ENCODE results near the gene FAM72B. TPM values are rescaled to one million over a fixed set of nuclear protein-coding genes. Genes with fewer than 3 reads are reported as not detected.
"Not testable (repeated sequence)": the region's sequence is repeated elsewhere in the genome, so short reads cannot be mapped to it uniquely, and the experiment has no call there.

Gene FAM72B
- total RNA-seq (2014; rRNA removed; shearing (Covaris generic)), result 14.2 and 15.2 TPM in 2 replicates

DNA sequence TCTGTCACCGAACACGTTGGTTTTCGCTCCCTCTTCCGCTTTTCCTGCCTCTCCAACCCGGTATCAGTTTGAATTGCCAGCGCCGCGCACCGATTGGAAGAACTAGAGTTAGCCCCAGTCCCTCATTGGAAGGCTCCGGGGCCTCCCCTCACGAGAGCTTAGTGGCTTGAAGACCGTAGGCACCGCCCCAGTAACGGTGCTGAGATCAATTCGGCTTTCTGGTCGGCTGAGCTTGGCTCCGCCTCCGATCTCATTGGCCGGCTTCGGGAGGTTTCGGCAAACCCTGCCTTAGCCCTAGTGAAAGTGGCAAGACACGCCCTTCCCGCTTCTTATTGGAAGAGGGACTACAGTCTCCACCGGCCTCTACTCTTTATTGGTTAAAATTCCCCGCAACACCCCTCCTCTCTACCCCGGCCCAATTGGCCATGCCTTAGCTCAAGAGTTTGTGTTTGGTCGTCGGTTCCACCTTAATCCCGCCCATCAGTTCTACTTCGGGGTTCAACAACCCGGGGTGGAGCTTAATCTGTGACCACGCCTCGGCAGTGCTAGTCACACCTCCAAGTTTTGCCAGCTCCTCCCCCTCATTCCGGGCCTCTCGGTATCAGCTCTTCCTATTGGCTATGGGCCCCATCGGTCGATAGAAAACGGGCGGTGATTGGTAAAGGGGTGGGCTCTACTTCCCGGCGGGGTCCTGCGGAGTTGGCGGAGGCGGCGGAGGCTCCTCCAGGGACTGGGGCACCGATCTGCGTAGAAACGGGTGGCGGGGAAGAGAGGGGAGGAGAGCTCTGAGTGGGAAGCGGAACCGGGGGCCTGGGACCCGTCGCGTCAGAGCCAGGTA, at the start of gene FAM72B, which contains the start of gene SRGAP2C:
TSS of gene FAM72B (minus strand) at position 51 of the 838 bp plus-strand sequence. CDS start 851 bp downstream, outside the sequence.
TSS of gene SRGAP2C (plus strand) at position 686 of the 838 bp plus-strand sequence. CDS start 2,472 bp downstream, outside the sequence.
- not testable (repeated sequence) for H3K27me3 ChIP-seq; H3K9me3 ChIP-seq (replicated peaks); H3K4me1 ChIP-seq; H3K36me3 ChIP-seq
- DNase-seq, result peak; percentile 98 to 99
- H3K27ac ChIP-seq, result peak within 1 kb of the TSS; percentile 71
- peak within 1 kb of the TSS; percentile 72 for H3K4me3 ChIP-seq

DNA sequence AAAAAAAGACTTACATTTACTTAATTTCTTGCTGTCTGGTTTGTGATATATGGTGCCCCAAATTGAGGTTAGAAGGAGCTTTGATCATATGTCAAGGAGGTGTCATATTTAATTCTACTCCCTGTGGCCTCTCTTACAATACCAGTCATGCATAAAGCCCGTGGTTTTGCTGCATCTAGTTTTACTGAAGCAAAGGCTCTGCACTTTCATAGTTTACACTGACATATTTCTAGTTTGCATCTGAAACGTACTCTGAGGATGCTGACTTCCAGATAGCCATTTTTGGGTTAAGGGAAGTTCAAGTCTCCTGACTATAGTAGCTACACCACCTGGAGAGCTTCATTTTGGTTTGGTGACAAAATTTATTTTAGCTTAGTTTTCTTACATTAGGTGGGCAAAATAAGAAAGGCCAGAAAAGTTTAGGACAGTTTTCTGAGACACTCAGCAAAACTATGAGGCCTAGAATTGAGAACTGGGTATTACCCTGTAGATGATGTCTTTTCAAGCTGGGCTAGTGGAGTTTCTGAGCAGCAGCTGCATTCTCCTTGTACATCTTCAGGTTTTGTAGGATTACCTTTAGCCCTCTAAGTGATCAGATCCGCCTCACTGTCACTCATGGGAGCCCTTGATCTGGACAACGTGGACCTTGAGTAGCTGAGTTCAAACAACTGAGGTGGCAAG, 48.4 kb upstream of the FAM72B start:
- not testable (repeated sequence) for H3K4me3 ChIP-seq; H3K9me3 ChIP-seq (replicated peaks); H3K27ac ChIP-seq; H3K27me3 ChIP-seq; DNase-seq; H3K4me1 ChIP-seq; H3K36me3 ChIP-seq

DNA sequence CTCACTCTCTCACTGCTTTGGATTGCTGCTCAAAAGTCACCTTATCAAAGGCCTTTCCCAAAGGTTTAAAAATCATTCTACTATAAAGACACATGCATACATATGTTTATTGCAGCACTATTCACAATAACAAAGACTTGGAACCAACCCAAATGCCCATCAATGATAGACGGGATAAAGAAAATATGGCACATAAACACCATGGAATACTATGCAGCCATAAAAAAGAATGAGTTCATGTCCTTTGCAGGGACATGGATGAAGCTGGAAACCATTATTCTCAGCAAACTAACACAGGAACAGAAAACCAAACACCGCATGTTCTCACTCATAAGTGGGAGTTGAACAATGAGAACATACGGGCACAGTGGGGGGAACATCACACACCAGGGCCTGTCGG, 46.5 kb upstream of the FAM72B start:
- not testable (repeated sequence) for DNase-seq; H3K4me3 ChIP-seq; H3K9me3 ChIP-seq (replicated peaks); H3K27me3 ChIP-seq; H3K36me3 ChIP-seq; H3K27ac ChIP-seq; H3K4me1 ChIP-seq

DNA sequence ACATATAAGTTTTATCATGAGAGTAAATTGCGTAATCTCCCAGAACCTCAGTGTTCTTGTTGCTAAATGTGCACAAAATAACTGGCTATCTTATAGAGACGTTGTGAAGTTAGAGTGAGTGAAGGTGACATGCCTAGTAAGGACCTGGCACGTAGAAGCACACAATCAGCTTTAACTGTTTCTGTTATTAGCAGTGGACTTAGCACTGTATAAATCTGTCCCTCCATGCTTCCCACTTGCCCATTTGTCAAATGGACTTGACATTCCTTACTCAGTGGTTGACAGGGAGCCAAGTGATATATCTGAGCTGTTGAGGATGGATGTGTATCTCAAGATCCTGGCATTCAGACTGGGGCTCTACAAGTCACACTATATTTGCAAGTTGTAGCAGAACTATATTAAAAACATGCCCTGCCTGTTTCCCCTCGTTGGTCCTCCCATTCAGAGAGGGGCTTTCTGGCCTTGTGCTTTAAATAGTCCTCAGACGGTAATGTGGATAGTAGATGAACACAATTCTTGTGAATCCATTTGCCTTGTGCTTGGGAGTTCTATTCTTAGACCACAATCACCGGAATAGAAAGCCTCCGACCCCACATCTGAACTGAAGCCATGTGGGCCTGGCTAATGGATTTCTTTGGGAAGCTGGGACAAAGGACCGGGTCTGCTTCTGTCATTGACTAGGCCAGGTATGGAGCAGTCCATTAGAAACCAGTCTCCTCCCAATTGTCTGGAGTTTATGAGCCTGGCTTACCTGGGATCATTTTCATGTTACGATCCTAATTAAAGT, 43.6 kb upstream of the FAM72B start:
- H3K9me3 ChIP-seq (replicated peaks); H3K4me1 ChIP-seq; H3K27ac ChIP-seq; H3K27me3 ChIP-seq; H3K36me3 ChIP-seq; DNase-seq; H3K4me3 ChIP-seq: not testable (repeated sequence)

DNA sequence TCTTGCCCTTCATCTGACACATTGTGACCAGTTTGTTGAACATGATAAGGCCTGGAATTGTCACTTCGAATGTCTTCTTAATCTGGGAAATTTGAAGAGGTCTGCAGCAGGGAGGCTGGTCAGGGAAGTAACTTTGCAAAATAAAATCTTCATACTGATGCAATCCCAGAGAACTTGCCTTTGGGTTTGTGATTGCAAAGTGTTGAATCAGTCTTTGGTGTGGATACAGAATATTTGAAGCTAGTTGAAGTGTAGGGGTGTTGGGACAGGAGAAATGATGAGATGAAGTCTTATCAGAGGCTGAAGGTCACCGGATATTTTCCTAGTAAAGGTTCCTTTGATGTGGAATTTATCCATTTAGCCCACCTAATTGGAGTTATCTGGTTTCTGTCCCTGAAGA, 42.8 kb upstream of the FAM72B start:
- H3K27ac ChIP-seq; DNase-seq; H3K4me1 ChIP-seq; H3K9me3 ChIP-seq (replicated peaks); H3K36me3 ChIP-seq; H3K4me3 ChIP-seq; H3K27me3 ChIP-seq: not testable (repeated sequence)

DNA sequence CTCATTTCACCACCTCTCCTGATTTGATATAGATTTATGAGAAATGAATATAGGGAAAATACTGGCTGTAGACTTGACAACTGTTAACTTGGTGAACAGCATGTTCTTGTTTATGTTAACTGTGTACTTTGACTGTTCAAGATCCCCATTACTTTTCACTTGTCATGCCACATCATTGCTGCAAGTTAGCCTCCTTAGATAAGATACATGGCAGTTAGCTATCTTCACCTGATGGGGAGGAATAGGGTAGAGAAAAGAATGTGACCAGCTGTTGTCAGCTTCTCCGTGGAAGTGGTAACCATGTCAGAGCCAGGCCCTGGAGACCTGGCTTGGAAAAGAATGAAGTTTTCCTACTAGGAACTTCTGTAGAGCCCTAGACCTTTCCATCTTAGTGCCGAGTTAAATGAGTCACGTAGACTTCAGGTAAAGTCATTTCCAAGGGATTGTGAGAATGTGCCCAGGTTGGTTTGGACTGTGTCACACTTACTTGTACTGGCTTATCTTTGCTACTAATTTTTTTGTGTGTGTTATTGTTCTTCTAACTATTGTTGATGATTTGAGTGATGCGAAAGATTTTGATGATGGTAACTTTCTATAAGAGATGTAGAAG, 42.3 kb upstream of the FAM72B start:
- not testable (repeated sequence) for H3K27ac ChIP-seq; H3K27me3 ChIP-seq; H3K4me1 ChIP-seq; H3K4me3 ChIP-seq; H3K9me3 ChIP-seq (replicated peaks); H3K36me3 ChIP-seq; DNase-seq

DNA sequence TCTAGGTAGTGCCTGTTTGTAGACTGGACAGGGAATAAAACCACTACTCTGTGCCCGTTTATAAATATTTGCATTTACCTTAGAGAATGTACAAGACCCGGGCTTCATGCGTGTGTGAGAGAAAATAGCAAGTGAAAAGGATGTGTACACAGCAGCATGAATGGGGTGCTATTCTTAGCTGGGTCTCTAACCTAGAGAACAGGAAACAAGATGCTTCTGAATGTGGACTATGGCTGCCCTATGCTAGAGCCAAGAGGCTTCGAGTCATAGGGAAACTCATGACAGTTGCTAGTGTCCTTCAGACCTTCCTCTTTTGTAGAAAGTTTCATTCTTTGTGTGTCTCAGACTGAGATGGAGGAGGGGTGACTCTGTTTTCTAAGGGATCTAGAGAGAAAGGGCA, 40.6 kb upstream of the FAM72B start:
- not testable (repeated sequence) for H3K27ac ChIP-seq; DNase-seq; H3K36me3 ChIP-seq; H3K27me3 ChIP-seq; H3K9me3 ChIP-seq (replicated peaks); H3K4me3 ChIP-seq; H3K4me1 ChIP-seq

DNA sequence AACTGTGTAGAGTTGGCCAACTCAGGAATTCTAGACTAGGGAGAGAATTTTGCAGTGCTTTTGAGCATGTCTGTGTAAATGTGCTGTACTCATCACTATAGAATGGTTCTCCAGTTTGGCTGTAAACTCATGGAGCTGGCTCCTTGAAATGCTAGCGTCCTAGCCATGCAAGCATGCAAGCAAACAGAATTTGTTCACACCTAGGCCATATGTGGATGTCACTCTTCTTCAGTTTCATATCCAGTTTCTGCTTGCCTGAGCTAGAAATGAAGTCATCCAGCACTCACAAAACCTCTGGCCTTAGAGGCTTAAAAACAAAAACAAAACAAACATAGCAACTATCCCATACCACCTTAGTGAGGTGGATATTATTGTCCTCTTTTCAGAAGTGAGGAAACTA, 37.6 kb upstream of the FAM72B start:
- not testable (repeated sequence) for H3K27ac ChIP-seq; H3K4me1 ChIP-seq; H3K27me3 ChIP-seq; H3K4me3 ChIP-seq; H3K9me3 ChIP-seq (replicated peaks); H3K36me3 ChIP-seq
- peak; percentile 8 to 40 for DNase-seq

DNA sequence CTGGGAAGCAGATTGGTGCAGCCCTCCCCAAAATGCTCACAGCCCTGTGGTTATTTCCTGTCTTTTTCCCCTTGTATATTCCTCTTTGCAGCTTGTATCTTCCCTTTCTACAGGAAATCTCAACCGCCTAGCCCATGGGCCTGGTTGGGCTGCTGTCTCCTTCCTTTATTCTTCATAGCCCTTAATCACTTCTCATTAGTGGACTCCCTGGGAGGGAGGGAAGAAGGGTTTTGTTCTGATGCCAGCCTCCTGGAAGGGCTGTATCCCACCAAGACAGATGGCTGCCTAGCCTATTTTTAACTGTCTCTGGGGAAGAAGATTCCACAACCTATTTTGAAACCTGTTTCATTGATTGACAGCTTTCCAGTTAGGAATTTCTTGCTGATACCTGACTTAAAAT, 32.5 kb upstream of the FAM72B start:
- H3K9me3 ChIP-seq (replicated peaks); H3K36me3 ChIP-seq; H3K27me3 ChIP-seq; DNase-seq; H3K4me1 ChIP-seq; H3K4me3 ChIP-seq; H3K27ac ChIP-seq: not testable (repeated sequence)

DNA sequence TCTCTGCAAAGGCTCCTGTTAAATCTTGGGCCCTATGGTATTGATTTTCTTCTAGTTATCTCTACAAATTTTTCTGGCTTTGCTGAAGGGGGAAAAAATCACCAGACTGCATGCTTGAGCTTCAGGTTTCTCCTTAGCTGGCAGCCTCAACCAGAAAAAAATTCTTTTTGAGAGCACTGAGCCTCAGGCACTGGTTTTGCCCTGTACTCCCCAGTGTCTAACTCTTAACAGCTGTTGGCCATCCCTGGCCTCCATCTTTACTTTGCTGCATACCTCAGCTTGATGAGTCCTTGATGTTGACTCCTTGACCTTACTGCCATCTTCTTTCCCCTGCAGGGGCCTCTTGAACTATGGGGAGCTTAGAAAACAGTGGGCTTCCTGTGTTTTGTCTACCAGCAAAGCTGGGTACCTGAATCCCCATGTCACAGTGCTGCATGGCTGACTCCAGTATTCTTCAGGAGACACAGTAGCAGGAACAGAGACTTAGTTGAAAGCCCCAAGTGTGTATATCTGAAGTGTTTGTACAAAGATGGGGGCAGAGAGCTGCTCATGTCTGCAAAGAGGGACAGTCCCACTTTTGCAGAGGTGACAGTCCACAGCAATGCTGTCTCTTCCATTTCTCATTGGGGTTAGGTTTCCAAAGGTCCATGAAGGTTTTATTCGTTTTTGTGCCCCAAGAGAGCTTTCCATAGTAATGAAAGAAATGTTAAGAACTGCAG, 31.7 kb upstream of the FAM72B start:
- not testable (repeated sequence) for H3K4me3 ChIP-seq; H3K4me1 ChIP-seq; H3K9me3 ChIP-seq (replicated peaks); H3K27ac ChIP-seq; H3K36me3 ChIP-seq; H3K27me3 ChIP-seq
- peak in 1 of 2 experiments; percentile 12 for DNase-seq

DNA sequence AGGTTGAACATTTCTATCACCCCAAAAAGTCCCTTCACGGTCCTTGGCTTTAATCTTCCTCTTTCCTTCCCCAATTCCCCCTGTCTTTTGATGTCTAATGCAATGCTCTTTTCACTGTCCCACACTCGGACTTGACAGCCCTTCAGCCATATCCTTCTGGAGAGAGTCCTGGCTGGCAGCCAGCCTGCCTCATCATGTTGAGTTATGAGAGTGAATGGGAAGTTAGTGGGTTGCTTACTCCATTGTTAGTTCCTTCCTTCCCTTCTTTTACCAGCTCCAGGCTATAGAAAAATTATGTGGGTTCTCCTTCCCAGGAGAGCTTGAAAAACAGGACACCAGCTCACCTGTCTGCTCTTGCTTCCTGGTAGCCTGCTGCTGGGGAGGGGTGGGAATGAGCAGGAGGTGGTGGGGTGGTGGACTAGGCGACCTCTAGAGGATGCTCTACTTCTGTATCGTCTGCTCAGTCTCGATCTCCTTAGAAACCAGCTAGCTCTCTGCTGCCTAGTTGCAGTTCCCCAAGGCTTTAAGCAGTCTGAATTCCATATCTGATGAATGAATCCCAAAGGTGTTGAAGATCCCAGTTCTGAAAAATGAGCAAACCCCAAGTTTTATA, 30.5 kb upstream of the FAM72B start:
- H3K27me3 ChIP-seq; H3K36me3 ChIP-seq; H3K9me3 ChIP-seq (replicated peaks); H3K27ac ChIP-seq; H3K4me3 ChIP-seq; H3K4me1 ChIP-seq; DNase-seq: not testable (repeated sequence)

DNA sequence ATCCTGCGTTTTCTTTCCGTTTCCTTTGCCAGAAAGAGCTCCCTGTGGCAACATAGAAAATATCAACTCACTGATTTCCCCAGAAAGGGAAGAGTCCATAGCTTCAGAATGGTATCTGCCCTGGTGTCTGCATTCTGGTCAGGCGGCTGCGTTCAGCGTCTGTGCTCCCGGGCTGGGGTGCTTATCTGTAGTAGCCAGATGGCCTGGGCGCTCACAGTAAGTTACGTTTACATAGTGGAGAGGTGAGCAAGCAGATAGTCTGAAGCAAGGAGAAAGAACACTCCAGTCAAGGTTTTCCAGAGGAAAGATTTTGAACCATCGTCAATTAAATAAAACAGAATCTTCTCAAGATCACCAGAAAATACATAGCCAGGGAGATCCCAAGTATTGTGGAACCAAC, 29.4 kb upstream of the FAM72B start:
- not testable (repeated sequence) for H3K4me3 ChIP-seq; H3K27me3 ChIP-seq; H3K9me3 ChIP-seq (replicated peaks); H3K4me1 ChIP-seq; H3K36me3 ChIP-seq; H3K27ac ChIP-seq; DNase-seq

DNA sequence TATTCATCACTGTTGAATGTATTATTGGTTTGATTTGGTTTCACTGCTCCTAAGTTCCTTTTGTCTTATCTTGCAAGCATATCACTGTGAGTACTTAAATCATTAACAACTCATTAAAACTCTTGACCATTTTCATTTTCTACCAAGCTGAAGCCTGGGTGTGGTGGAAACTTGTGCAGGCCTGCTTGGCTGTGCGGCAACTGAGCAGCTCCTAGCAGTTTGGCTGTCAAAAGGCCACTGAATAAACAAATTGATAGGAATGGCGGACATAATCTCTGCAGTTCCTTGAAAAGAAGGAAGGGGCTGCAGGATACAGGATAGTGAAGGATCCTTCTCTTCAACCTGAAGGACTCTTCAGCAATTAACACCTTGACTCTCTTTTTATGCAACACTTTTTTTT, 26.6 kb upstream of the FAM72B start:
- not testable (repeated sequence) for DNase-seq, H3K4me1 ChIP-seq

DNA sequence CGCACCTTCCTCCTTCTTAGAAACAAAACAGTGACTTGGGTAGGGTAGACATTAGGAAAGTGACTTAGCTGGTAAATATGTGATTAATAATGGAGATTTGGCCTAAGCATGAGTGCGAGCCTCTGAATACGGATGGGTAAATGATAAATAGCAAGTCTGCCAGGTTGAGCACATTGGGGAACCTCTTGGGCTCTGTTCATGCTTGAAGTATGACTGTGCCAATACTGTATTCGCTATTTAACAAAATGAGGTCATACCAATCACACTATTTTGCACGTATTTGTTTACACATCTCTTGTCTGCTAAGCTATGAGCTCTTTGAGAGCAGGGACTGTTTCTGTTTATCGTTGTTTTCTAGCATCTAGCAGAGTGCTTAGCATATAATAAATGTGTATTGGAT, 24.2 kb upstream of the FAM72B start:
- not testable (repeated sequence) for H3K36me3 ChIP-seq; H3K4me3 ChIP-seq; H3K27ac ChIP-seq; H3K4me1 ChIP-seq; H3K27me3 ChIP-seq; DNase-seq; H3K9me3 ChIP-seq (replicated peaks)

More for the DNA sequence above, 26.6 kb upstream of the FAM72B start:
- H3K27ac ChIP-seq; H3K4me3 ChIP-seq; H3K27me3 ChIP-seq; H3K9me3 ChIP-seq (replicated peaks); H3K36me3 ChIP-seq: not testable (repeated sequence)
